ENCODE measurements around the gene BCL11B. TPM values are rescaled to one million over a fixed set of nuclear protein-coding genes. Genes with fewer than 3 reads are reported as not detected.

The BCL11B gene
- total and polyA plus RNA-seq, 9 of the 15 experiments (the other 6 are each of a cell fraction or from before 2014, with no cell fraction given), result 0.09 TPM; not detected in 8

DNA sequence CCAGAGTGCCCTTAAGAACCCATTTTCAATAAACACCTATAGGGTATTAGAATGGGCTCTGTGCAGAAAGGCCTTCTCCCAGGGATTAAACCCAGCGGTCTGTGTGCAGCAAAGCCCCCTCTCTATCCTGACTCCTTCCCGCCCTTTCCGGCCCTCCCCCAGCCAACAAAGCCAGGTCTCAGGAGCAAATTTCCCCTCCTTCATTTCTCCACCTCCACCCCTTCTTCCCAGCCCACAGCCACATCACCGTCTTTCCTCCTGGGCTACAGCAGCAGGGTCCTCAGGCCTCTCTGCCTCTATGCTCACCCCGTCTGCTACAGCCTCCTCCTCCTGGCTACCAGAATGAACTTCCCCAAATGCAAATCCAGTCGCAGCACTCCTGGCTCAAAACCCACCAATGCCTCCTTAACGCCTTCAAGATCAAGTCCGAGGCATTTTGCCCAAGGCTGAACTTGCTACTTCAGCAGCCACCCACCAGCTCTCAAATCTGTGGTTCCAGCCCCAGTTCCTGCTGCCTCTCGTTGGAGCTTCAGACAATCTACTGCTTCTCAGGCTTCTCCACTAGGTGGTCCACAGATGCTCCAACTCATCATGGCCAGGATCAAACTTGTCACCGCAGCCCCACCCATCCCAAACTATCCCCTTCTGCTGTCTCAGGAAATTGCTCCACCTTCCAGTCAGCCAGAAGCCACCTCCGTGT is 134.8 kb downstream of the BCL11B start:
- Histone ChIP-seq H3K9me3 (replicated peaks; ENCODE audit: control insufficient read depth, insufficient read depth, low read depth, low read length) (no peaks in the 10 kb centered on the region), H3K9ac (ENCODE audit: insufficient read depth in 1 of 2, low read depth in 2 of 2, low read length in 2 of 2) (no peak overlapping the region), H3K27ac (ENCODE audit: extremely low read depth, low read depth, low read length) (no peak overlapping the region), H3K79me2 (ENCODE audit: control insufficient read depth, insufficient read depth, low read length) (no peaks in the 10 kb centered on the region), H3K4me2 (ENCODE audit: insufficient read depth, low read length) (no peak overlapping the region), H4K20me1 (replicated peaks; ENCODE audit: control insufficient read depth, insufficient read depth, low read length) (no peaks in the 10 kb centered on the region), H3K9me1 (ENCODE audit: control insufficient read depth, insufficient read depth, low read length) (no peaks in the 10 kb centered on the region), H3K27me3 (ENCODE audit: control insufficient read depth in 2 of 2, insufficient read depth in 2 of 2, low read length in 2 of 2) (peaks cover 0 to 10% of the 10 kb centered on the region in 2 experiments; a peak in 3 of 5 replicates), H3K36me3 (ENCODE audit: control insufficient read depth, insufficient read depth, low read length) (no peaks in the 10 kb centered on the region), H3K4me3 (no peak overlapping the region), H3K4me1 (replicated peaks in 1 of 2; ENCODE audit: control insufficient read depth in 2 of 2, insufficient read depth in 2 of 2, low read length in 2 of 2) (no peaks in the 10 kb centered on the region), H2AFZ (ENCODE audit: low read depth, low read length) (no peak overlapping the region)
- 0% methylated on average over 6 of the region's 11 CpGs for WGBS (ENCODE audit: insufficient coverage, low coverage, missing lambda C conversion rate)
- no peak for ATAC-seq
- BruUV-seq (replicated peaks), result no TSS peak
- FAIRE-seq, result no peak
- no peak for DNase-seq (ENCODE audit: extremely low read depth in 1 of 4, low spot score in 3 of 4)
- intact Hi-C loops (cut with micrococcal nuclease), result no loop called here
- TF ChIP-seq C11orf30 (IDR thresholded peaks at IDR 0.05; ENCODE audit: low read depth) (no peak), PHTF2 (CRISPR knock-in tag; IDR thresholded peaks at IDR 0.05) (no peak), SAFB (IDR thresholded peaks at IDR 0.05; ENCODE audit: borderline replicate concordance, low read depth, low read length) (no peak), GABPB2 (CRISPR knock-in tag; conservative IDR thresholded peaks at IDR 0.05) (no peak), HCFC1 (IDR thresholded peaks at IDR 0.05; ENCODE audit: low read depth, low read length) (no peak), ZFPM2 (CRISPR knock-in tag; IDR thresholded peaks at IDR 0.05) (no peak), ZNF384 (IDR thresholded peaks at IDR 0.05; ENCODE audit: low read depth, low read length) (no peak), ATF7 (IDR thresholded peaks at IDR 0.05) (no peak), ZNF707 (CRISPR knock-in tag; conservative IDR thresholded peaks at IDR 0.05) (no peak), HSF4 (CRISPR knock-in tag; IDR thresholded peaks at IDR 0.05; ENCODE audit: borderline replicate concordance) (no peak), IRF2 (CRISPR knock-in tag; IDR thresholded peaks at IDR 0.05) (no peak), NFRKB (IDR thresholded peaks at IDR 0.05; ENCODE audit: low read depth) (no peak), MEIS2 (IDR thresholded peaks at IDR 0.05; ENCODE audit: partially characterized antibody) (no peak), MYNN (IDR thresholded peaks at IDR 0.05) (no peak), MYNN (CRISPR knock-in tag; IDR thresholded peaks at IDR 0.05) (no peak), CREM (IDR thresholded peaks at IDR 0.05; ENCODE audit: low read depth) (no peak), SETDB1 (IDR thresholded peaks at IDR 0.05; ENCODE audit: low read length) (no peak), ZEB2 (IDR thresholded peaks at IDR 0.05) (no peak), ZFP30 (CRISPR knock-in tag; IDR thresholded peaks at IDR 0.05; ENCODE audit: borderline replicate concordance) (no peak)
- ChIA-PET POLR2A (no interaction called here), CTCF (ENCODE audit: low intra/inter-chr PET ratio) (no interaction called here)
- in situ Hi-C loops (cut with MboI), result no loop called here
